Measurements from ENCODE around the gene SNUPN.
A peak's percentile ranks its signal among the peaks of the same experiment; 100 is the strongest.
"Not testable (repeated sequence)": the region's sequence is repeated elsewhere in the genome, so short reads cannot be mapped to it uniquely, and the experiment has no call there.

Gene SNUPN

DNA sequence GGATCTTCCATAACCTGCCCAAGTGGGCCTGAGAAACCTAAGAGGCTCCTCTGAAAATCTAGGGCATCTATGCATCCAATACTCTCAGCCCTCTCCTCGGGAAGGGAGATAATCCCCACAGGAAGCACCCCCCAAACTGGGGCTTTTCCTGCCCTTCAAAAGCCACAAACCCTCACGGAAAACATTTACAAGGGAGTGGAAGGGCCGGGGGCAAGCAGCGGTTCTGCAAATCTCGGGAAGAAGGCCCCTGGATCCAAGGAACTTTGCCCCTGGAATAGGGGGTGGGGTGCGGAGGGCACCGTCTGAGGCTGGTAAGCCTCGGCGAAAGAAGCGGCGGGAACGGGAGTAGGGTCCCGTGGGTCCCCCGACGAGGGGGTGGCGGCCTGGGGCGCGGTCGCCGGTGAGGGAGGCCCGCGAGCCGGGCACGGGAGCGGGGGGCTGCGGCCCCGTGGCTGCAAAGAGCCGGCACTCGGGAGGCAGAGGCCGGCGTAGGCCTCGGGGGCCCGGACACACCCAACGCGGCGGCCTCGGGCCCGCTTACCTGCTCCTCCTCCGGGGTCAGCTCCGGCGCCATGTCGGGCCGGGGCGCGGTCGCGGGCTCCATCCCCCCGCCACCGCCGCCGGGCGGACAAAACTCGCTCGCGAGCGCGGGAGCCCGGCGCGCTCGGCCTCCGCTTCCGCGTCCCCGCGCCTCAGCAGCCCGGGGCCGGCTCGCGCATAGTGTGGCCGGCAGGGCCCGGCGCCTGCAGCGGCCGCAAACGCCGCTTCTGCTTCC is 47.2 kb downstream of the SNUPN start:
- peak; percentile 30 for DNase-seq

DNA sequence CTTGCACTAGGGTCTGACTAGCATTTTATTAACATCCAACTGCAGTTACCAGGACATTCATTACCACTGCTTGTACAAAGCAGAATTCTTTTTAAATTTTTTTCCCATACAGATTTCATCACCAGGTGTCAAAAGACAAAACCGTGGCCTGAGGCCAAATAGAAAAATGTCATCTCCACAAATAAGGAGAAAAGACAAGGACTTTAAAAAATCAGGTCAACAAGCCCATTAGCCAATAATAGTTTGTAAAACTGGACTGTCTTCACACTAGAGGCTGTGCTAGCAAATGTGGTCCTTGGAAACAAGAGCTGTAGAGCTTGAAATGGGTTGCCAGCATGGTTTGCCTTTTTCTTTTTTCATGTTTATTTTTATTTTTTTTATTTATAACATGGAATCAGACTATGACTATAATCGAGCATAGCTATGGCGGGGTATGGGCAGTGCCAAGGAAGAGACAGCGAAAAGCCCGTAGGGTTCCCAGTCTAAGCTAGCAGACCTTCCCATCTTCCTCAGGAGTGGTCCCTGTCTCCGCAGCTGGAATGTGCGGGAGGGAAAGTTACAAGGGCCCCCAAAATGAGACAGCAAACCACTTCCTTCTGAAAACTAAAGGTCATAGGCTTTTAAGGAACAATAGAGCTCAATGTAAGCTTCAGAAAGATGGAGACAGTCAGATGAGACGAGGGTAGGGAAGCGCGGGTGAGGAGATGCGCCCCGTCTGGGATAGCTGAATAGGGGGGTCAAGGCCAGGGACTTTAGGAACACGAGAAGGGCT is 47.9 kb downstream of the SNUPN start:
- no peak for DNase-seq

DNA sequence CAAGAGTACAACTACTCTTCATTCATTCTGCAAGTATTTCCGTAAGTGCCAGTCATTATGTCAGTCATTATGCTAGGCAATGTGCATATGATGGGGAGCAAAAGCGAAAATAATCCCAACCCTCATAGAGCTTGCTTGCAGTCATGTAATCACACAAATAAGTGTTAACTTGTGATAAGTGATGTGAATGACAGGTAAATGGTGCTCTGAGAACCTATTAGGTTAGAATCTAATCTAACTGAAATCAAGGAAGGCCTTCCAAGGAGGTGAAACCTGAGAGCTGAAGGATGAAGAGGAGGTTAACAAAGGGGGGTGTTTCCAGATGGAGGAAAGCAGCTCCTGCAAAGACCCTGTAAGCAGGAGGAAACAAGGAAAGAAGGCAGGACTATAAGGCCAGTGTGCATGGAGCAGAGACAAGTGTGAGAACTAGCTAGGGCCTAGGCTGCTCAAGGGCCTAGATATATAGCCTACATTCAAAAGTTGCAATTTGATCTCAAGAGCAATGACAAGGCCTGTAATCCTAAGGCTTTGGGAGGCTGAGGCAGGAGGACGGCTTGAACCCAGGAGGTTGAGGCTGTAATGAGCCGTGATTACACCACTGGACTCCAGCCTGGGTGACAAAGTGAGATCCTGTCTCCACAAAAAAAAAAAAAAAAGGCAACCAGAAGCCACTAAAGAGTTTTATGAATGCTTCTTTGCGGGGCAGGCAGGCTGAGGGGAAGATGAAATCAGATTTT is 51.7 kb downstream of the SNUPN start:
- no peak for DNase-seq

DNA sequence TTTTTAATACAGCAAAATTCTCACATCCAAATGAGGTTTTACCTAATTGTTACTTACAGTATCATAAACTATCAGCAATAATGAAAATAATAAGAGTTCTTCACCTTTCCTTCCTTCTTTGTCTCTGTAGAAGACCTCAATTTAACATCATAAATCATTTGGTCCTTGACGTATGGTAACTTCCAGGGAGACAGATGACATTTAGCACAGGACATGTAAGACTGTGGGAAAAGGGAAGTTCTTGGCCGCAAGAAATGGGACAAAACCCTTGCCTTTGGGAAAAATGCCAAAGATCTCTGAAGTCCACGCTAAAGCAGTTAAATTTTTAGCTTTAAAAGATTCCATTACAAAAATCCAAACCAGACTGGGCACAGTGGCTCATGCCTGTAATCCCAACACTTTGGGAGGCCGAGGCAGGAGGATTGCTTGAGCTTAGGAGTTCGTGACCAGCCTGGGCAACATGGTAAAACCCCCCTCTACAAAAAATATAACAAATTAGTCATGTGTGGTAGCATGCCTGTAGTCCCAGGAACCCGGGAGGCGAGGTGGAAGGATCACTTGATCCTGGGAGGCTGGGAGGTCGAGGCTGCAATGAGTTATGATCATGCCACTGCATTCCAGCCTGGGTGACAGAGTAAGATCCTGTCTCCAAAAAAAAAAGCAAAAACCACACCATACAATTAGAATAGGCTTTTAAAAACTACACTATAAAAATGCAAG is 55.2 kb downstream of the SNUPN start:
- no peak for DNase-seq

DNA sequence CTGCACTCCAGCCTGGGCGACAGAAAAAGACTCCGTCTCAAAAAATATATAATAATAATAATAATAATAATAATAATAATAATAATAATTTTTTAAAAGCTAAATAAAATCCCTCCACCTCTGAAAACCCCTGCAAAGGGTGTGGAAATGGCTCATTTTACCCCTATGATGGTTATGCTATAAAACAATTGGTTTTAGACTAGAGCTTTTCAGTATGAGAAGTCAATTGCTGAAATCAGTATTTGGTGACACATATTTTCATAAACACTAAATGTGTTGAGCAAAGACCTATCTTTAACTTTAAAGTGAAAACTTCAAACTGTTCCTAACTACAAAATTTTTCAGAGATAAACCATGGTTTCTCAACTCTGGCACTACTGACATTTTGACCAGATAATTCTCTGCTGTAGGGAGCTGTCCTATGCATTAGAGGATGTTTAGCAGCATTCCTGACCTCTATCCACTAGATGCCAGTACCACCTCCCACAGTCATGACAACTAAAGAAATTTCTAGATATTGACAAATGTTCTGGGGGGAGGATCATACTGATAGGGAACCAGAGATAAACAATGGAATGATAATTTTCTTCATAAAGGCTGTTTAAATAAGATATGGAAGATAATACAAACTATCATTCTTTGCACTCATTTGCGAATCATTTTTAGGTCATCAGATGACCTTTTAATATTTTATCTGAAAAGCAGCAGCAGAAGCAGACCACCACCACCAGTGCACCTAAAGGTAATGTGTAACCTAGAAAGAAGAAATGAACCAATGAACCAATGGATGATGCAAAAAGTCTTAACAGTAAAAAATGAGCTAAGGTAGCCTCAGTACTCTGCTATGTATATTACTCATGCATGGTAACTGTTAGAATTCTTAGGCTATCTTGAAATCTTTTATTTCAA is 60.2 kb downstream of the SNUPN start:
- peak; percentile 22 for DNase-seq

DNA sequence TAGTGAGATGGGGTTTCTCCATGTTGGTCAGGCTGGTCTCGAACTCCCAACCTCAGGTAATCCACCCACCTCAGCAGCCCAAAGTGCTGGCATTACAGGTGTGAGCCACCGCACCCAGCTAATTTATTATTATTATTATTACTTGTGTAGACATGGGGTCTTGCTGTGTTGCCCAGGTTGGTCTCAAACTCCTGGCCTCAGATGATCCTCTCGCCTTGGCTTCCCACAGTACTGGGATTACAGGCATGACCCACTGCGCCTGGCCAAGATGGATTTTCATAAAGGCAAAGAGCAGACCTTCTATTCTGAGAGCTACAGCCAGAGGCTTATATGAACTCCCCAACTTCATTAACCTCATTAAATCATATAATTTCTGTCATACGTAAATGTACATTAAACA is 63.6 kb downstream of the SNUPN start:
- DNase-seq = no peak

DNA sequence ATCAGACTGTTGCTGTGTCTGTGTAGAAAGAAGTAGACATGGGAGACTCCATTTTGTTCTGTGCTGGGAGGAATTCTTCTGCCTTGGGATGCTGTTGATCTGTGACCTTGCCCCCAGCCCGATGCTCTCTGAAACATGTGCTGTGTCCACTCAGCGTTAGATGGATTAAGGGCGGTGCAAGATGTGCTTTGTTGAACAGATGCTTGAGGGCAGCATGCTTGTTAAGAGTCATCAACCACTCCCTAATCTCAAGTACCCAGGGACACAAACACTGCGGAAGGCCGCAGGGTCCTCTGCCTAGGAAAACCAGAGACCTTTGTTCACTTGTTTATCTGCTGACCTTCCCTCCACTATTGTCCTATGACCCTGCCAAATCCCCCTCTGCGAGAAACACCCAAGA is 66.2 kb downstream of the SNUPN start:
- not testable (repeated sequence) for DNase-seq

DNA sequence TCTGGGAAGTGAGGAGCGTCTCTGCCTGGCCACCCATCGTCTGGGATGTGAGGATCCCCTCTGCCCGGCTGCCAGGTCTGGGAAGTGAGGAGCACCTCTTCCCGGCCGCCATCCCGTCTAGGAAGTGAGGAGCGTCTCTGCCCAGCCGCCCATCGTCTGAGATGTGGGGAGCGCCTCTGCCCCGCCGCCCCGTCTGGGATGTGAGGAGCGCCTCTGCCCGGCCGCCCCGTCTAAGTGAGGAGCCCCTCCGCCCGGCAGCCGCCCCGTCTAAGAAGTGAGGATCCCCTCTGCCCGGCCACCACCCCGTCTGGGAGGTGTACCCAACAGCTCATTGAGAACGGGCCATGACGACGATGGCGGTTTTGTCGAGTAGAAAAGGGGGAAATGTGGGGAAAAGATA is 66.6 kb downstream of the SNUPN start:
- DNase-seq = not testable (repeated sequence)

DNA sequence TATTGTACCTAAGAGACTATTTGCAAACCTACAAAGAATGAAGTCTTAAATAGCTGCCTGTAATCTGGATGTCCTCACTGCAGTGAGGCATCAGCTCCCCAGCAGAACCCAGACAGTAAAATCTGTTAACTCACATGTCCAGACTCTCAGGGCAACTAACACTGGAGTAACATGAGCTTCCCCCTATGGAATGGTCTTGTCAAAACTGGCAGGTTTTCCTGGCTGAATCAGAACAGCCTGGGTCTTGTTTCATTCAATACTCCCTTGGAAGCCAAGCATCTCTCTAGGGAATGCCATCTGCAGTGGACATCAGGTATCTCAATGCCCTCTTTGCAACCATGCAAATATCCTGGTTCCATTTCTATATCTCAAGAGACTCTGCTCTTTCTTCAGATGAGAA is 70.8 kb downstream of the SNUPN start:
- no peak for DNase-seq

DNA sequence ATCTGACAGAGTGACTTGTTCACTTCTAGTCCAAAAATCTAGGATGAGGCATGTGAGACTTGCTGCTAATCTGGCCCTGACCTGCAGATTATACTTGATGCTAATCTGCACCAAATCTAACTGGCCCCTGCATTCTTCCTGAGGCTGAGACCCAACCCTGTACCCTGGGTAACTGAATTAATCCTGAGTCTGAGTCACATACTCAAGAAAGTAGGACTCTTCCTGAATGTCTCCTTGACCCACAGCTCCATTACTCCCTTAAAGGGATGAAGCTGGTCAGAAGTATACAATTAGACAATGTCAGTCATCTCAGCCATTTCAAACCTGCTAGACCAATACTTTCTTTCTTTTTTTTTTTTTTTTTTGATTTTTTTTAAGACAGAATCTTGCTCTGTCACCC is 71.9 kb downstream of the SNUPN start:
- no peak for DNase-seq

DNA sequence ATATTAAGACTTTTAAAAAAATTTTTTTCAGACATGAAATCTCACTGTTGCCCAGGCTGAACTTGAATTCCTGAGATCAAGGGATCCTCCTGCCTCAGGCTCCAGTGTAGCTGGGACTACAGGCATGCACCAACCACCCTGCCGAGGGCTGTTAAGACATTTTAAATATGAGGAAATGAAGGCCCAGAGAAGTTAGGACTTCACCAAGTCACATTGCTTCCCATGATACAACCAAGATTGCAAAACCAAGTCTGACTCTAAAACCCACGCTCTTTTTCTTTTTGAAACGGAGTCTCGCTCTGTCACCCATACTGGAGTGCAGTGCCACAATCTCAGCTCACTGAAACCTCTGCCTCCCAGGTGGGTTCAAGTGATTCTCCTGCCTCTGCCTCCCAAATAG is 74.4 kb downstream of the SNUPN start:
- no peak for DNase-seq
